Astrocyte of the hippocampus (primary cell): ENCODE results near the gene GUCY2C.
"Not testable (repeated sequence)": the region's sequence is repeated elsewhere in the genome, so short reads cannot be mapped to it uniquely, and the experiment has no call there.

Experiments
- DNase-seq: peaks from one replicate; pipeline ENCODE4 v3.0.0; 2011; ENCODE audit warnings: low read depth, low spot score

The GUCY2C gene

GRCh38 chr12:14682231-14682630 is 14.2 kb downstream of the GUCY2C start:
- DNase-seq = not testable (repeated sequence)

GRCh38 chr12:14681625-14682024 is 14.8 kb downstream of the GUCY2C start:
- DNase-seq = no peak

GRCh38 chr12:14681190-14681589 is 15.2 kb downstream of the GUCY2C start:
- no peak for DNase-seq

GRCh38 chr12:14678547-14679150 is 17.8 kb downstream of the GUCY2C start:
- no peak for DNase-seq

GRCh38 chr12:14668591-14668990 is 27.8 kb downstream of the GUCY2C start:
- no peak for DNase-seq

GRCh38 chr12:14665354-14666348 is 30.7 kb downstream of the GUCY2C start:
- no peak for DNase-seq

GRCh38 chr12:14664434-14665023 is 31.9 kb downstream of the GUCY2C start:
- DNase-seq = peak; percentile 45

GRCh38 chr12:14663002-14663401 is 33.4 kb downstream of the GUCY2C start:
- DNase-seq = no peak

GRCh38 chr12:14656846-14657245 is 39.6 kb downstream of the GUCY2C start:
- DNase-seq = no peak

- DNase-seq = no peak
Observed at GRCh38 chr12:14655284-14655683, 41.1 kb downstream of the GUCY2C start.

GRCh38 chr12:14654842-14655241 is 41.6 kb downstream of the GUCY2C start:
- no peak for DNase-seq

- DNase-seq = no peak
Observed at GRCh38 chr12:14654416-14654815, 42.0 kb downstream of the GUCY2C start.

- DNase-seq = no peak
Observed at GRCh38 chr12:14652483-14652882, 43.9 kb downstream of the GUCY2C start.

GRCh38 chr12:14651371-14651770 is 45.0 kb downstream of the GUCY2C start:
- no peak for DNase-seq

- DNase-seq = no peak
Observed at GRCh38 chr12:14650789-14651188, 45.6 kb downstream of the GUCY2C start.

GRCh38 chr12:14647028-14647750 is 49.2 kb downstream of the GUCY2C start:
- peak; percentile 15 for DNase-seq

GRCh38 chr12:14643251-14643650 is 53.1 kb downstream of the GUCY2C start:
- no peak for DNase-seq

- DNase-seq = no peak
Observed at GRCh38 chr12:14638066-14638465, 58.3 kb downstream of the GUCY2C start.

GRCh38 chr12:14635776-14636175 is 60.6 kb downstream of the GUCY2C start:
- DNase-seq = peak; percentile 35

GRCh38 chr12:14630793-14631192 is 65.6 kb downstream of the GUCY2C start:
- no peak for DNase-seq

- peak; percentile 82 for DNase-seq
Observed at GRCh38 chr12:14629832-14630710, 66.3 kb downstream of the GUCY2C start.
